GM19035 (cell line): Measurements from ENCODE around the gene CCDC137.
"Not testable (repeated sequence)": the region's sequence is repeated elsewhere in the genome, so short reads cannot be mapped to it uniquely, and the experiment has no call there.

Experiments
- ATAC-seq: cut with Tn5 transposase; IDR thresholded peaks from one replicate; pipeline ENCODE4 v1.9.1; 2021; ENCODE audit not compliant: unreplicated experiment

The CCDC137 gene, protein sequence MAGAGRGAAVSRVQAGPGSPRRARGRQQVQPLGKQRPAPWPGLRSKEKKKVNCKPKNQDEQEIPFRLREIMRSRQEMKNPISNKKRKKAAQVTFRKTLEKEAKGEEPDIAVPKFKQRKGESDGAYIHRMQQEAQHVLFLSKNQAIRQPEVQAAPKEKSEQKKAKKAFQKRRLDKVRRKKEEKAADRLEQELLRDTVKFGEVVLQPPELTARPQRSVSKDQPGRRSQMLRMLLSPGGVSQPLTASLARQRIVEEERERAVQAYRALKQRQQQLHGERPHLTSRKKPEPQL

DNA sequence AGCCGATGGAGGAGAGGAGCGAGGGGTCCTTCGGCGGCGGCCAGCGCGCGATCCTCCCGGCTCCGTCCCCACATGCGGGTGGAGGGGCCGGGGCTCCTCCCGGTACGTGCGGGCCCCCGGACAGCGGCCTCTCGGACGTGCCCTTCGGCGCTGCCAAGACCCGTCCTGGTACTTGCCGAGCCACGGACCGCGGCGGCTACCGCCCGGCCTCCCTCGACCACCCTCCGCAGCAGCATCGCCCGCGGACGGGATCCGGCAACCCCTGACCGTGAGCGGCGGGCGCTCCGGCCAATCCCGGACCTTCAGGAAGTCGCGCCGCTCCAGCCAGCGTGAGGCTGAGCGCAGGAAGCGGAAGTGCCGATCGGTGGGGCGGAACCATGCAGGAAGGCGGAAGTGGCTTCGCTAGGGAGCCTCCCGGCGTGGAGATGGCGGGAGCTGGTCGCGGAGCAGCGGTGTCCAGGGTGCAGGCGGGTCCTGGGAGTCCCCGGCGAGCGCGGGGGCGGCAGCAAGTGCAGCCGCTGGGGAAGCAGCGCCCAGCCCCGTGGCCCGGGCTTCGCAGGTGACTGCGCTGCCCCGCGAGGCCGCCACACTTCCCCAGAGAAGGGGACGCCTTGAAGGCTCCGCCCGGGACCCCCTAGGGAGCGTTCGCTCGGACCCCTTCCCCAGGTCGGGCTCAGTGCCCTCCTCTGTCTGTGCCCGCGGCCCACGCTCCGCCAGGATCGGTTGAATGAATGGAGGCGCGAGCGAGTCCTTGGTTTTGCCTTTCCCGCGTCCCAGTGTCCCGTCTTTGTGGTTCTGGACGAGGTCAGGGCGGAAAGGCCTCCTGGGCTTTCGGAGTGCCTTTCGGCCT is at the start of gene CCDC137, which contains the start of gene OXLD1:
CCDC137 (plus strand) TSS at position 396 of the 850 bp plus-strand sequence; CDS start at position 426, 30 bp downstream.
OXLD1 (minus strand) TSS at position 264 of the 850 bp plus-strand sequence; CDS start at position 236, 28 bp downstream.
- peak; percentile 86 for ATAC-seq

DNA sequence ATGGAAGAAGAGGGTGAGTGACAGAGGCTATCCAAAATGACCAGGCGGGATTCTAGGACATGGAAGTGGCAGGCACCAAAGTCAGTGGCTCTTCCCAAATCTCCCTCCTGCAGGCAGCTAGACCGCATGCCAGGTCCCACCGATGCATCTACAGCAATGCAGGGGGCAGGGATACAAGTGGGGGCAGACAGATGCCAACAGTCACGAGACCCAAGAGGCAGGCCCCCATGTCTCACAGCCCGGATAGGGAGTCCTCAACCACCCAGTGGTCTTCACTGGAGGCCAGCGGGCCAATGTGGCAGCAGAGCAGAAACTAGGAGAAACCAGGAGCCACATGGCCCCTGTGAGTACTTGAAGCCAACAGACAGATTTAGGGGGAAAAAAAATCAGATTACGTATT is 49.7 kb upstream of the CCDC137 start:
- ATAC-seq = no peak

DNA sequence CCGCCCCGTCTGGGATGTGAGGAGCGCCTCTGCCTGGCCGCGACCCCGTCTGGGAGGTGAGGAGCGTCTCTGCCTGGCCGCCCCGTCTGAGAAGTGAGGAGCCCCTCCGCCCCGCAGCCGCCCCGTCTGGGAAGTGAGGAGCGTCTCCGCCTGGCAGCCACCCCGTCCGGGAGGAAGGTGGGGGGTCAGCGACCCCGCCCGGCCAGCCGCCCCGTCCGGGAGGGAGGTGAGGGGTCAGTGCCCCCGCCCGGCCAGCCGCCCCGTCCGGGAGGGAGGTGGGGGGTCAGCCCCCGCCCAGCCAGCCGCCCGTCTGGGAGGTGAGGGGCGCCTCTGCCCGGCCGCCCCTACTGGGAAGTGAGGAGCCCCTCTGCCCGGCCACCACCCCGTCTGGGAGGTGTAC is 48.2 kb upstream of the CCDC137 start:
- not testable (repeated sequence) for ATAC-seq

DNA sequence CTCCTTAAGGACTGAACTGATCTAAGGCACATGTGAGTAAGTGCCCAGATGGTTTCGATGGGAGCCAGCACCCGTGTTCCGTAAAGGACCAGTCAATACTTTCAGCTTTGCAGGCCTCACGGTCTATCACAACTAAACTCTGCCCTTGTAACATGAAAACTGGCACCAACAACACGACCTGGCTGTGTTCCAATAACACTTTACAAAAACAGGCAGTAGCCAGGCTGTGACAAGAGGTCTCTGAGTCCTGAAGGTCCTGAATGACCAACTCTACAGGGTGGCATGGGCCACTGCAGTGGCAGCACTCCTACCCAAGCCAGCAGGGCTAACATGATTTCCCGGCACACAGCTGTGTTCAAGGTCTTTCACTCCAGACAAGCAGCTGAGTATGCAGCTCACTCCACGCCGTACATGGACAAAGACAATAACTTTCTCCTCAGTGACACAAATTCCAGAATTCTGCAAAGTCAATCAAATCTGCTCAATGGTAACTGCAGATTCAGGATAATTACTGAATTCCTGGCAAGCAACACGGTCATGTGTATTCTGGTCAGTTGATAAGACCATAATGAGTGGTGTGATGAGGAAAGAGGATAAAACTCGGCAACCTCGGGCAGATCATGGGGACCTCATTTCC is 44.9 kb upstream of the CCDC137 start:
- ATAC-seq = no peak

DNA sequence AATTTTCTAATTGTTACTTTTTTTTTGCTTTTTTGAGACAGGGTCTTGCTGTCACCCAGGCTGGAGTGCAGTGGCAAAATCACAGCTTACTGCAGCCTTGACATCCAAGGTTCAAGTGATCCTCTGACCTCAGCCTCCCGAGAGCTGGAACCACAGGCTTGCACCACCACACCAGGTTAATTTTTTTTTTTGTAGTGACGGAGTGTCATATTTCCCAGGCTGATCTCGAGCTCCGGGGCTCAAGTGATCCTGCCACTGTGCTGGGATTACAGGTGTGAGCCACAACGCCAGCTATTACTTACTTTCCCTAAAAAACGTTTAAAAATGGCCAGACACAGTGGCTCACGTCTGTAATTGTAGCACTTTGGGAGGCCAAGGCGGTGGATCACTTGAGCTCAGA is 36.3 kb upstream of the CCDC137 start:
- no peak for ATAC-seq

DNA sequence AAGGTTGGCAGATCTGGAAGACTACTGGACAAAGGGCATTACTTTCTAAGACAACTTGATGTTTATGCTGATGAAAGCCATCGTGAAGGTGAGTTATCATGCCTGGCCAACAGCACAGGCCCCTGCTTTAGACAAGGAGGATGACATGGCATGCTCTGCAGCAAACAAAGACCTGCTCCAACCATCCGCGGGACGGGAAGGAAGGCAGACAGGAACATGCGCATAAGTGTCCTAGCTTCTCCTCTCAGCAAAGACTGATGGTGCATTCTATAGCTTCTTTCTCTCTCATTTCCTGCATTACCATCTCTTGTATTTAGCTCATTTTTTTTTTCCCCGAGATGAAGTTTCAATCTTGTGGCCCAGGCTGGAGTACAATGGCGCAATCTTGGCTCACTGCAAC is 35.1 kb upstream of the CCDC137 start:
- no peak for ATAC-seq

DNA sequence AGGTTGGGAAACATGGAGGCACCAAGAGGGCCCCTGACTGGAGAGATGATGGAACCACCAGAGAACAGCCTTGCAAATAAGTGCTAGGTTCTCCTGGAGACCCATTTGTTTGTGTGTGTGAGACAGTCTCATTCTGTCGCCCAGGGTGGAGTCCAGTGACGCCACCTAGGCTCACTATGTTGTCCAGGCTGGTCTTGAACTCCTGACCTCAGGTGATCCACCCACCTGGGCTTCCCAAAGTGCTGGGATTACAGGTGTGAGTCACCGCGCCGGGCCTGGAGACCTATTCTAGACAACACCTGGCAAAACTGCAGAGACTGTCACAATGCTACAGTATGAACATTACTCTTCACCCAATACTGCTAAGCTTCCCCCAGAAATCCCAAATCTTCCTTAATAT is 31.1 kb upstream of the CCDC137 start:
- ATAC-seq = no peak

DNA sequence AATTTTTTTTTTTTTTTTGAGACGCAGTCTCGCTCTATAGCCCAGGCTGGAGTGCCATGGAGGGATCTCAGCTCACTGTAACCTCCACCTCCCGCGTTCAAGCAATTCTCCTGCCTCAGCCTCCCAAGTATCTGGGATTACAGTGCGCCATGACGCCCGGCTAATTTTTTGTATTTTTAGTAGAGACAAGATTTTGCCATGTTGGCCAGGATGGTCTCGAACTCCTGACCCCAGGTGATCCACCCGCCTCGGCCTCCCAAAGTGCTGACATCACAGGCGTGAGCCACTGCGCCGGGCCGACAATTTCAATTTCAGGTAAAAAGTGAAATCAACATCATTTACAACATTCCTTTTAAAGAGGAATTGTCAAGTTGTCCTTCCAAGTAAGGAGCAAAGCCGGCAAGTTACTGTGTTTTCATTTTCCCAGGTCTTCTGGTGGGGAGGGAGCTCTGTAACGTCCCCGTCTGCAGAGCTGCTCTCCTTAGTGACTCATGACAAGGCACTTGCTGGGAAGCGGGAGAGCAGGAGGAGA is 30.5 kb upstream of the CCDC137 start:
- ATAC-seq = no peak

DNA sequence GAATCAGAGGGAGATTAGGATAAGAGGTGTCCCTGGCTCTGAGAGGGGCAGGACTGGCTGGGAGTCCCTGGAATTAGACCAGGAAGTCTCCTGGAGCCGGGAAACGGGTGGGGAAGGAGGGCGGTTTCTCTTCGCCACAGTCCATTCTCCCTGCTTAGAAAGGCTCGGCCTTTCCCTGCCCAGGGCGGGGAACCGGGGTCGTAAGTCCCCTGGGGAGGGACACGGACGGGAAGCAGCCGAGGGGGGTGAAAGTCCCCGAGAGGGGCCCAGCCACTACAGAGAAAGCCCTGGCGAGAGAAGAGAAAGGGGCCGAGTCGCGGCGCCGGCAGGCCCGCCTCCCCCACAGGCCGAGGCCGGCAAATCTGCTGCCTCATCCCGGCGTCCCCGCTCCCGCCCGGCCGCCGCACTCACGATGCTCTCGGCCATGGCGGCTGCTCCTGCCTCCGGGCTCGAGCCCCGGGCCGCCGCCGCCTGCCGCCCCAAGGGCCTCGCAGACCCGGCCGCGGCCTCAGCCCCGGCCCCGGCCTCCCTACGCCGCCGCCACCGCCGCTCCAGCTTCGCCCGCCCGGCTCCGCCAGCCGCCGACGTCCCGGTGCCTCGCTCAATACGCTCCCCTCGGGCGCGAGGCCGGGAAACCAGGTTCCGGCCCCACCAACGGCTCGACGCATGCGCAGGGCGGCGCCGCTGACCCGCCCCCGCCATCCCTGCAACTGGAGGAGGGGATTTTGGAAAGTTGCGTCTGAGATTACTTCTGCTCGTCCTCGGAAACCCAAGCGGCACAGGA is 29.8 kb upstream of the CCDC137 start, which contains the start of the genes NPLOC4 and TSPAN10:
NPLOC4 (minus strand) TSS at position 608 of the 784 bp plus-strand sequence; CDS start at position 426, 182 bp downstream.
TSPAN10 (plus strand) TSS at position 692 of the 784 bp plus-strand sequence. CDS start 5,217 bp downstream, outside the sequence.
- ATAC-seq = peak; percentile 88

DNA sequence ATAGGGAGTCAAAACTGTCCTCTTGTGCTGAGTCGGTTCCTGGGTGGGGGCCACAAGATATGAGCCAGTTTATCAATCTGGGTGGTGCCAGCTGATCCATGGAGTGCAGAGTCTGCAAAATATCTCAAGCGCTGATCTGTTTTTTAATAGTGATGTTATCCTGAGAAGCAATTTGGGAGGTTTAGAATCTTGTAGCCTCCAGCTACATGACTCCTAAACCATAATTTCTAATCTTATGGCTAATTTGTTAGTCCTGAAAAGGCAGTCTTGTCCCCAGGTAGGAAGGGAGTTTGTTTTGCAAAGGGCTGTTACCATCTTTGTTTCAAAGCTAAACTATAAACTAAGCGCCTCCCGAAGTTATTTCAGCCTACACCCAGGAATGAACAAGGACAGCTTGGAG is 27.9 kb upstream of the CCDC137 start:
- no peak for ATAC-seq

DNA sequence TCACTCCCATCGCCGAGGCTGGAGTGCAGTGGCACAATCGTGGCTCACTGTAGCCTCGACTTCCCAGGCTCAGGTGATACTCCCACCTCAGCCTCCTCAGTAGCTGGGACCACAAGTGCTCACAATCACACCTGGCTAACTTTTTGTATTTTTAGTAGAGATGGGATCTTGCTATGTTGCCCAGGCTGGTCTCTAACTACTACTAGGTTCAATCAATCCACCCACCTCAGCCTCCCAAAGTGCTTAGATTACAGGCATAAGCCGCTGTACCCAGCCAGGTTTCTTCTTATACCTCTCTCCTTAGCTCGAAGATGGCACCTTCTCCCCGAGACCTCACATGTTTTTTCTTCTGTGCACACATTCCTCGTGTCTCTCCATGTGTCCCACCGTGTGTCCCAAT is 26.5 kb upstream of the CCDC137 start:
- no peak for ATAC-seq

DNA sequence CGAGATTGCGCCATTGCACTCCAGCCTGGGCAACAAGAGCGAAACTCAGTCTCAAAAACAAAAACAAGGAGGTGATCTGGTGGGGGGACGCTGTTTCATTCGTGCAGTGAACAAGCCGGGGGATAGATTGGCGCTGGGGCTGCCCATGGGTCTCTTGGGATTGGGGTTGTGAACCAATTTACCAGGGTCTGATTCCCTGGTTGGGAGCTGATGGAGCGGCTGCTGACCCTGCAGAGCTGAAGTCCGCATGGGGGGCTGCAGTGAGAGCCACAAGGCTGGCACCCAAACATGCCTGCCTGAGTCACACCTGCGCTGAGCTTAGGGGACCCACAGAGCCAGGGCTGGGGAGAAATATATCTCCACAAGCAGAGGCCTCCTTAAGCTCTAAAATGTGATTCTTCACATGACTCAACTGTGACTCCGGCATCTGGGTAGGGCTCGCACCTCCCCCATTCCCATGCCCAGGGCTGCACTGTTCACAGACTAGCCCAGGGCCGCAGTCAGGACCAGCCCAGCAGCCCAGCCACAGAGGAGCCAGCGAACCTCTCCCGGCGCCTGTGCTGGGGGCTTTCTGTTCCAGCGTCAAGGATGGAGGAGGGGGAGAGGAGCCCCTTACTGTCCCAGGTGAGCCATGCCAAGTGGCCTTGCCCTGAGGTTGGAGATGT is 24.6 kb upstream of the CCDC137 start:
- no peak for ATAC-seq

DNA sequence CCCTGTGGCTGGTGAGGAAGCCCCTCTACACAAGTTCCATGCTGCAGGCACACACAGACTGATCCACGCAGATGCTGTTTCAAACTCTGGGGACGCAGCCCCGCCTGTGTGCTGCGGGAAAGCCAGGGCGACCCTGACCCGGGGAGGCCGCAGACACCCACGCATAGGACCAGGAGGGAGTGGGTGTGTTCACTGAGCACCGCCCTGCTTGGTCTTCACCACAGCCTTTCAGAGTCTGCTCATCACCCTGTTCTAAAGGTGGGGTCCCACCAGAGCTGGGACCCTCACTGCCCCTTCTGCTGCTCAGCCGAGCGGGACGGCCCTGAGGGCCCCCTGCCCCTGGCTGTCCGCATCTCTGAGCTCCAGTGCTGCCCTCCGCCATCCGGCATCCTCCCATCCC is 22.0 kb upstream of the CCDC137 start:
- ATAC-seq = no peak

DNA sequence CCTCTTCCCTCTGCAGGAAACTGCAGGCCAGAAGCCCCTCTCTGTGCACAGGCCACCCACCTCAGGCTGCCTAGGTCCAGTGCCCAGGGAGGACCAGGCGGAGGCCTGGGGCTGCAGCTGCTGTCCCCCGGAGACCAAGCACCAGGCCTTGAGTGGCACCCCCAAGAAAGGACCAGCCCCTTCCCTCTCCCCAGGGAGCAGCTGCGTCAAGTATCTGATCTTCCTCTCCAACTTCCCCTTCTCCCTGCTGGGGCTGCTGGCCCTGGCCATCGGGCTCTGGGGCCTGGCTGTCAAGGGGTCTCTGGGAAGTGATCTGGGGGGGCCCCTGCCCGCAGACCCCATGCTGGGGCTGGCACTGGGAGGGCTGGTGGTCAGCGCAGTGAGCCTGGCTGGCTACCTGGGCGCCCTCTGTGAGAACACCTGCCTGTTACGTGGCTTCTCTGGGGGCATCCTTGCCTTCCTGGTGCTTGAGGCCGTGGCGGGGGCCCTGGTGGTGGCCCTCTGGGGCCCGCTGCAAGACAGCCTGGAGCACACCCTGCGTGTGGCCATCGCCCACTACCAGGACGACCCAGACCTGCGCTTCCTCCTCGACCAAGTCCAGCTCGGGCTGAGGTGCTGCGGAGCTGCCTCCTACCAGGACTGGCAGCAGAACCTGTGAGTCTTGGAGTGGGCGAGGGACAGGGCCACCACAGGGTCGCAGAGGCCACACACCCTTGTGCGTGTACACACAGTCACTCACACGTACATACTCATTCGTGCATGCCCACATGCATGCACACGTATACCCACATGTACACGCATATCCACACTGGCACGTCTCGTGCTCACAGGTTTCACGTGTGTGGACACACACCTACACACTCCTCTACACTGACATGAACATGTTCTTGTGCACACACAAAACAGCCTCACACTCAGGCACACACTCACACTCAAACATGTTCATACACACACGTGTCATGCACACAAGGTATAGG is 21.3 kb upstream of the CCDC137 start:
- ATAC-seq = no peak

DNA sequence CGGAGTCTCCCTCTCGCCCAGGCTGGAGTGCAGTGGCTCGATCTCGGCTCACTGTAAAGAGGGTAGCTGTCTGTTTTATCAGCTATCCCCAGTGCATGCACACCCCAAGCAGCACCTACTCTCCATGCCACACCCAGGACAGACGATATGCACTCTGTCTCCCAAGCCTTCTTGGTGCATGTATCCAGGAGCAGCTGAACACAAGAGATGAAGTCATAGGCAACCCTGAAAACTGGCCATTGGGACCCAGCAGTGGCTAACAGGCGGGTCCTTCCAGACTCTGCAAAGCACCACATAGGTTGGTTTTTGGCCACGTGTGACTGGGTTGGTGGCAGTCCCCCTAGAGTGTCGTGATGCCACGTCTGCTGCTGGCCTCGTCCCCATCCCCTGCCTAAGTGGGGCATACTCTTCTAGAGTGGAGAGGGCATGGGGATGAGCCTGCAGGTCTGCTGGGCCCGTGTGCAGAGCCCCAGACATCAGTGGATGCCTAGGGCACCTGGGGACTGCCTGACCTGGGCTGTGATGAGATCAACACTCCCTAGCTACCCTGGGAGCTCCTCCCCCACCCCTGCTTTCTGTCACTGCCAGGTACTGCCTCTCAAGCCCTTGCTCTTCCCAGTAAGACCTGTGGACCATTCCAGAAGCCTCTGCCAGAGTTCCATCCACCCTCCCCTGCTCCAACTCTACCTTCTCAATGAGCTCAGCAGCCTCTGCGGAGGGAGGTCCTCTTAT is 19.5 kb upstream of the CCDC137 start:
- ATAC-seq = no peak

DNA sequence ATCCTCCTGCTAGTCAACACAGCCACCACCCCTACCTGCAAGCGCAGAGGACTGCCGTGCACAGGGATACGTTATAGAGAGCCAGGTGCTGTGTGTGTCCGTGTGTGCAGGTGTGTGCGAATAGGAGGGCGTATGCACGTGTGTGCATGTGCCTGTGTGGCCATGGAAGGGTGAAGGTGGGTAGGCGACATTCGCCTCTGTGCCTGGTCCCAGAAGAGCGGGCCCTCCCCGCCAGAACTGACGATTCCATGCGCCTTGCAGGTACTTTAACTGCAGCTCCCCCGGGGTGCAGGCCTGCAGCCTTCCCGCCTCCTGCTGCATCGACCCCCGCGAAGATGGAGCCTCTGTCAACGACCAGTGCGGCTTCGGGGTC is 18.9 kb upstream of the CCDC137 start:
- ATAC-seq = no peak

DNA sequence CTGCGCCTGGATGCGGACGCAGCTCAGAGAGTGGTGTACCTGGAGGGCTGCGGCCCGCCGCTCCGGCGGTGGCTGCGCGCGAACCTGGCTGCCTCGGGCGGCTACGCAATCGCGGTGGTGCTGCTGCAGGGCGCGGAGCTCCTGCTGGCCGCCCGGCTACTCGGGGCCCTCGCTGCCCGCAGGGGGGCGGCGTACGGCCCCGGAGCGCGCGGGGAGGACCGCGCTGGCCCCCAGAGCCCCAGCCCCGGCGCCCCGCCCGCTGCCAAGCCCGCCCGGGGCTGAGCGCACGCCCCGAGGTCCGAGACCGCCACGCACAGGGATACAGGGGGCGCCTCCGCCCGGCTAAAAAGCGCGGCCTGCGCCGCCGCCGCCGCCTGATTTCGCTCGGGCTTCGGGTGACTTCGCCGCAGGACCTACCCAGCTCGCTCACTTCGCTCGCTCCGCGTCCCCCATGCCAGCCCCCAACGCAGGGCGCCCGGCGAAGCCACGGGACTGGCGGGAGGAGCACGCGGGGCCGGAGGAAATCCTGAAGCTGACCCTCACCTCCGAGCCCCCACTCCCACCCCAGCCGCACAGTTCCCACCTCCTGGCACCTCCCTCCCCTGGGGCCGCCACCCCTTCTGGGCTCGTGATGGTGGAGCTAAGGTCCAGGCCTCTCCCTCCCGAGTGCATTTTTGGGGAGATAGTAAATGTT is 18.4 kb upstream of the CCDC137 start:
- ATAC-seq = no peak

DNA sequence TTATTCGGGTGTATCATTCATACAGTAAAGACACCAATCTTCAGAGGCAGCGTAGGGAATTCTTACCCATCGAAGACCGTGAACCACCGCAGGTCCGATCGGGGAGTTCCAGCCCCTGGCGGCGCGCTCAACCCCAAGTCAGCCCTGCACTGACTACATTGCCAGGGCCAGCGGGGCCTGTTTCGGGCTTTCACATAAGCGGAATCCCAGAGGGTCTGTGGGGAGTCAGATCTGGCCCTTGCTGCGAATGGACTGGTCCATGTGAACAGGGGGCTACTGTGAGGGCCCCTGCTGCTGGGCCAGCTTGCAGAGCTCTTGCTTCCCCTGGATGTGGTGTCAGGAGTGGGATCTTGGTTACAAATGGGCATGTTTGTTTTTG is 17.8 kb upstream of the CCDC137 start:
- no peak for ATAC-seq
